ENCODE data around the gene ITGA8. TPM values are rescaled to one million over a fixed set of nuclear protein-coding genes. Genes with fewer than 3 reads are reported as not detected.
A peak's percentile ranks its signal among the peaks of the same experiment; 100 is the strongest.

The ITGA8 gene
- total and polyA plus RNA-seq, 2 of the 13 experiments (the other 11 are each of a cell fraction or from before 2014, with no cell fraction given) = not detected

GRCh38 chr10:15703151-15703880 lies 16.4 kb downstream of the ITGA8 start:
- Histone ChIP-seq H3K9me3 (ENCODE audit: low read length) (no peaks in the 10 kb centered on the region), H3K4me1 (ENCODE audit: insufficient read depth, low read length) (no peaks in the 10 kb centered on the region), H3K36me3 (replicated peaks in 1 of 2; ENCODE audit: control insufficient read depth in 1 of 2, insufficient read depth in 2 of 2, low read length in 2 of 2) (no peaks in the 10 kb centered on the region), H3K9ac (ENCODE audit: insufficient read depth, low read depth, low read length) (no peak overlapping the region), H3K27ac (ENCODE audit: extremely low read length, insufficient read depth, low read length) (no peak overlapping the region), H3K4me2 (ENCODE audit: low read depth, low read length) (no peak overlapping the region), H2AFZ (ENCODE audit: low read length) (no peak overlapping the region), H4K20me1 (ENCODE audit: insufficient read depth, low read length) (no peaks in the 10 kb centered on the region), H3K27me3 (ENCODE audit: control insufficient read depth in 1 of 2, insufficient read depth in 2 of 2, low read length in 2 of 2) (no peaks in the 10 kb centered on the region; a peak in 1 of 5 replicates), H3K4me3 (replicated peaks in 1 of 3; ENCODE audit: insufficient read depth in 1 of 3, low read depth in 2 of 3, low read length in 3 of 3) (no peak overlapping the region), H3K79me2 (ENCODE audit: insufficient read depth, low read length) (no peaks in the 10 kb centered on the region)
- no peak for ATAC-seq
- WGBS (ENCODE audit: low lambda C conversion rate) = 14% methylated on average over 4 of the region's 4 CpGs
- TF ChIP-seq, protein P1, sequence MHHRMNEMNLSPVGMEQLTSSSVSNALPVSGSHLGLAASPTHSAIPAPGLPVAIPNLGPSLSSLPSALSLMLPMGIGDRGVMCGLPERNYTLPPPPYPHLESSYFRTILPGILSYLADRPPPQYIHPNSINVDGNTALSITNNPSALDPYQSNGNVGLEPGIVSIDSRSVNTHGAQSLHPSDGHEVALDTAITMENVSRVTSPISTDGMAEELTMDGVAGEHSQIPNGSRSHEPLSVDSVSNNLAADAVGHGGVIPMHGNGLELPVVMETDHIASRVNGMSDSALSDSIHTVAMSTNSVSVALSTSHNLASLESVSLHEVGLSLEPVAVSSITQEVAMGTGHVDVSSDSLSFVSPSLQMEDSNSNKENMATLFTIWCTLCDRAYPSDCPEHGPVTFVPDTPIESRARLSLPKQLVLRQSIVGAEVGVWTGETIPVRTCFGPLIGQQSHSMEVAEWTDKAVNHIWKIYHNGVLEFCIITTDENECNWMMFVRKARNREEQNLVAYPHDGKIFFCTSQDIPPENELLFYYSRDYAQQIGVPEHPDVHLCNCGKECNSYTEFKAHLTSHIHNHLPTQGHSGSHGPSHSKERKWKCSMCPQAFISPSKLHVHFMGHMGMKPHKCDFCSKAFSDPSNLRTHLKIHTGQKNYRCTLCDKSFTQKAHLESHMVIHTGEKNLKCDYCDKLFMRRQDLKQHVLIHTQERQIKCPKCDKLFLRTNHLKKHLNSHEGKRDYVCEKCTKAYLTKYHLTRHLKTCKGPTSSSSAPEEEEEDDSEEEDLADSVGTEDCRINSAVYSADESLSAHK (CRISPR knock-in tag; IDR thresholded peaks at IDR 0.05; ENCODE audit: borderline replicate concordance) = no peak
- TF ChIP-seq POGZ (CRISPR knock-in tag; IDR thresholded peaks at IDR 0.05) = no peak
- TF ChIP-seq XBP1 (CRISPR knock-in tag; IDR thresholded peaks at IDR 0.05) = no peak
- no peak for TF ChIP-seq ZNF451 (CRISPR knock-in tag; IDR thresholded peaks at IDR 0.05)
- no peak for TF ChIP-seq PLRG1 (conservative IDR thresholded peaks at IDR 0.05)
- TF ChIP-seq ZFP36L2 (CRISPR knock-in tag; IDR thresholded peaks at IDR 0.05) = no peak
- peak; percentile 60; the same call in 1 of the 2 replicates for TF ChIP-seq CEBPB (IDR thresholded peaks at IDR 0.05; ENCODE audit: borderline replicate concordance, low read depth, low read length)
- ChIA-PET POLR2A (no interaction called here), CTCF (ENCODE audit: low intra/inter-chr PET ratio, low total read pairs) (no interaction called here)
- intact Hi-C loops (cut with micrococcal nuclease; ENCODE audit: unreplicated experiment) (no loop called here), in situ Hi-C loops (cut with HindIII; ENCODE audit: extremely low pct_ligation_motif_present, low pct_unique_long_range_greater_than_20kb) (no loop called here)
- no peak for FAIRE-seq
- BruUV-seq (replicated peaks) = no TSS peak
- DNase-seq (ENCODE audit: low spot score) = no peak

Measured in HepG2 (cell line).